HG03565 (cell line): ENCODE data around the gene THEM5.

ENCODE experiments used
- ATAC-seq: cut with Tn5 transposase; IDR thresholded peaks from one replicate; pipeline ENCODE4 v1.9.1; 2021; ENCODE audit warnings: mild to moderate bottlenecking, moderate library complexity; ENCODE audit not compliant: unreplicated experiment

The THEM5 gene

GRCh38 chr1:151840421-151840820, 13.1 kb downstream of the THEM5 start:
- no peak for ATAC-seq

GRCh38 chr1:151839457-151840403, 13.8 kb downstream of the THEM5 start, which contains the start of gene C2CD4D:
C2CD4D (minus strand) TSS chr1:151839820; CDS start chr1:151838989, 831 bp downstream.
- no peak for ATAC-seq

DNA sequence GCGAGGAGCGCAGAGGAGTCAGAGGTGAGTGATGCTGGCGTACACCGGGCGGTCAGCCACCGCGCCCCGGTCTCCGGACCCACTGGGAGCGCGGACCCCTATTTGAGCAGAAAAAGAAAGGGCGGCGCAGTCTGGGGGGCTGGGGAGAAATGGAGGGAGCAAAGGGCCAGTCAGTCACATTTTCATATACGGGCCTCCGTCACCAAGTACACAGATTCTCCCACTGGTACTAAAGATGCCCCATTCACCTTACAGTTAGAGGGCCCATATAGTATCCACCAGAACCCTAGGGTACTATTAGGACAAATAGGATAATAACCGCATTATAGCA, 14.5 kb downstream of the THEM5 start:
- no peak for ATAC-seq

DNA sequence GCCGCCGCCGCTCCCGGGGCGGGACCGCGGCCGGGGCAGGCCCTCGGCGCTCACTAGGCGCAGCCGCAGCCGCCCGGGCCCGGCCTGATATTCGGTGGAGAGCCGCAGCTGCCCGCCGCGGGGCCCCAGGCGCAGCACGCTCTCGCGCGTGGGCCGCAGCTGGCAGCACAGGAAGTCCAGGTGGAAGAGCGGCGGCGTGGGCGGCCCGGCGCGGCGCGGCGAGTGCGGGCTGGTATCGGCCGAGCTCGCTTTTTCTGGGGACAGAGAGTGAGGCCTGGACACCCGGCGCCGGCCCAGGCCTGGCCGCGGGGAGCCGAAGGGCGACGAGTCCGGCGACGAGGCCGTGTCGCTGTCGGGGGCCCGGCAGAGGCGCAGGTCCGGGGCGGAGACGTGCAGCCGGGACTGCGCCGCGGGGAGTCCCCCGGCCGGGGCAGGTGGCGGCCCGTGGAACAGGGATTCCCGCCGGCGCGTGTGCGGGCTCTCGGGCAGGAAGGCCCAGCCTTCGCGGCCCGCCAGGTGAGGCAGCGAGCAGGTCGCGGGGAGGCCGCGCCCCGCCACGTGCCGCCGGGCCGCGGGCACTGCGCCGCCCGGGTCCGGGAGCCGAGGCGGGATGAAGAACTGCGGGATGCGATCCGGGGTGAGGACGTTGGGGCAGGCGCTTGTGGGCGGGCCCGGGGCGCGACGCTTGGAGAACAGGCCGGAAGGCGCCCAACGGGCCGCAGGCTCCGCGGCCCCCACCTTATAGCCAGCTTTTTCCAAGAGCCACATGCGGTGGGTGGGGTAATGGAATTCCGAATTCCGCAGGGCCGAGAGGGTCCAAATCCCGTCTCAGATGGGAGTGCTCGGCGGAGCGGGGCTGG, 15.1 kb downstream of the THEM5 start:
- ATAC-seq = no peak

DNA sequence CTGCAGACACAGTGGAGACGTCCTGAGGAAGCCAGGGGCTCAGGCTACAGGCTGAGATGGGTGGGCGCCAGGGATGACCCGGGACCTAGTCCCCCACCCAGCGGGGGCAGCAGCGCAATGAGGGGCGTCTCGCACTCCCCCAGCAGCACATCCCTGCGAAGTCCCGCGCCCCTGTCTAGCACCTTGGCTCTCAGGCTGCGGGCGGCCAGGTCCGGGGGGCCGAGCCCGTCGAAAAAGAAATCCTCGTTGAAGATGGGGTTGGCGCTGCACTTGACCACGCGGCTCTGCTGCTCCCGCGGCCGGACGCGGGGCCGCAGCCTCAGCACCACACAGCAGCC, 15.7 kb downstream of the THEM5 start:
- ATAC-seq = no peak

DNA sequence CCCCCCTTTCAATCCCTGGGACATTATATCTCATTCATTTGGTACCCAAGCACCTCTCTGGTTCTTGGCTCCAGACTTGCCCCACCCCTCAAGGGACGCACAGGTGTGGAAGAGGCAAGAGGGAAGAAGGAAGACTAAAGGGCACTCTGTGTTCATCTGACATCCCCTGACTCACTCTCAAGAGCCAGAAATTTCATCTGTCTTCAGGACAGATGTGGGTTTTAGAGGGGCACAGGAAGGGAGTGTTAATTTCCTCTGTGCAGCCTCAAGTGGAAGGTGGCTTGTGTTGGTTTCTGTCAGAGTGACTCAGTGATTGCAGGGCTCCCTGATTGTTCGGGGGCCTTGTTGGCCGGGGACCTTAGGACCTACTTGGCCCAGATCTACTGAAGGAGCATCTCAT, 16.3 kb downstream of the THEM5 start:
- no peak for ATAC-seq

GRCh38 chr1:151835596-151835995, 17.9 kb downstream of the THEM5 start:
- no peak for ATAC-seq

GRCh38 chr1:151834239-151834638, 19.3 kb downstream of the THEM5 start:
- no peak for ATAC-seq

DNA sequence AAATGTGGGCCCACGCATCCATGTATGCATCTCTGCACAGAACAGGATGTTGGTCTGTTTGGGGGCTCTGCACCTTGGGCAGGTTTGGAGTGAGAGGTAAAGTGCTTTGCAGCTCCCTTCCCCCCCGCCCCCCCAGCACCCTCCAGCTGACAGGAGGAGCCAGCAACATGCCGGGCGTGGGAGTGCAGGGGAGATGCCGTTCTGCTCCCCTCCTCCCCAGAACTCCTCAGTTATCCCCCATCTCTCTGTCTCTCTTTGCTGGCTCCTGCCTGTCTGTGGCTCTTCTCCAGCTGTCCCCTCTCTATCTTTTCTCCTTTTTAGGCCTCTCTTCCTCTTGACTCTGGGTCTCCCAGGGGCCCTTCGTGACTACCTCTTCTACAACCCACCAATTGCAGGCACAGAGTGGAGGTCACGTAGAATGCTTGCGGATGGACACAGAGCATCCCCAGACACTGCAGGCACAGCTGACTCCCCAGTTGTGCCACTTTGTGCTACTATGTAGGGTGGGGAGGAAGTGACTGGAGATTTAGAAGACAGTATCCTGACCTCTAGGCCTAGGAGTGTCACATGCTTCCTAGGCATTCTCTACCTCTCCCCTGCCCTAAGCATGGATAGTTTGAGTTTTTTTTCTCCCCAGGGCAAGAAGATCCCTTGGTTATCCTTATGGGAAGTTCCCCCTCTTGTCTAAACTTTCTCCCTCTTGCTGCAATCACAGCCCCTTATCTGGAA, 20.2 kb downstream of the THEM5 start:
- ATAC-seq = no peak

GRCh38 chr1:151832318-151832980, 21.1 kb downstream of the THEM5 start:
- no peak for ATAC-seq

- ATAC-seq = no peak
Measured at GRCh38 chr1:151831605-151832004, 21.9 kb downstream of the THEM5 start, which contains the start of gene RORC. RORC (minus strand) TSS chr1:151831802; CDS start chr1:151831764, 38 bp downstream.

DNA sequence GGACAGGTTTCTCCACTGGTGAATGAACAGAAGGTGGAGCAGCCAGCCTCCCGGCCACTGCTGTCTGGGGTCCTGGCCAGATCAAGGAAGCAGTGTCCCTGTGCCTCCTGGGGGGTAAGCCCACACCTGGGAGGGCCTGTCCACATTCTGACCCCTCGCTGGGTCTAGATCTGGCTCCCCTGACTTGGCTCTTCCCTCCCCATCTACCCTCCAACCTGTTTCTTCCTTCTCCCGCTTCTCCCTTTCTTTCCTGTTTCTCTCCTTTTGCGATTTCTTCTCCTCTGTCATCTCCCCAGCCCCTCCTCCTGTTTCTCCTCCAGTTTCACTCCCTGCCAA, 22.3 kb downstream of the THEM5 start:
- ATAC-seq = no peak

- ATAC-seq = no peak
Measured at GRCh38 chr1:151830055-151830454, 23.5 kb downstream of the THEM5 start.

- ATAC-seq = no peak
Measured at GRCh38 chr1:151829352-151830046, 24.0 kb downstream of the THEM5 start.

DNA sequence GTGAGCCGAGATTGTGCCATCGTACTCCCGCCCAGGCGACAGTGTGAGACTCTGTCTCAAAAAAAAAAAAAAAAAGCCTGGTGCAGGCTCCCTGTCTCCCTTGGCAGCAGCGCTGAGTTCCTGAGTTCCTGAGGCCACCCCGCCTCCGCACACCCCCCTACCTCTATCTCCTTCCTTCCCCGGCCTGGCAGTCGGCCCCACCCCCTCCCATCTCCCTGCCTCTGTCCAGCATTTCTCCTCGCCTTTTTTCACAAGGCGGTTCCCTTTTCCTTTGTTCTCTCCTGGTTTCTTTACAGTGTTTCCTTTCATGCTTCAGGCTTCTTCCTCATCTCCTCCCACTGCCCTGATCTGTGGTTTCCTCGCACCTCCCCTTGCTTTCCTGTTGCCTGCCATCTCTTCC, 24.6 kb downstream of the THEM5 start:
- no peak for ATAC-seq

GRCh38 chr1:151827853-151828252, 25.7 kb downstream of the THEM5 start:
- ATAC-seq = no peak

DNA sequence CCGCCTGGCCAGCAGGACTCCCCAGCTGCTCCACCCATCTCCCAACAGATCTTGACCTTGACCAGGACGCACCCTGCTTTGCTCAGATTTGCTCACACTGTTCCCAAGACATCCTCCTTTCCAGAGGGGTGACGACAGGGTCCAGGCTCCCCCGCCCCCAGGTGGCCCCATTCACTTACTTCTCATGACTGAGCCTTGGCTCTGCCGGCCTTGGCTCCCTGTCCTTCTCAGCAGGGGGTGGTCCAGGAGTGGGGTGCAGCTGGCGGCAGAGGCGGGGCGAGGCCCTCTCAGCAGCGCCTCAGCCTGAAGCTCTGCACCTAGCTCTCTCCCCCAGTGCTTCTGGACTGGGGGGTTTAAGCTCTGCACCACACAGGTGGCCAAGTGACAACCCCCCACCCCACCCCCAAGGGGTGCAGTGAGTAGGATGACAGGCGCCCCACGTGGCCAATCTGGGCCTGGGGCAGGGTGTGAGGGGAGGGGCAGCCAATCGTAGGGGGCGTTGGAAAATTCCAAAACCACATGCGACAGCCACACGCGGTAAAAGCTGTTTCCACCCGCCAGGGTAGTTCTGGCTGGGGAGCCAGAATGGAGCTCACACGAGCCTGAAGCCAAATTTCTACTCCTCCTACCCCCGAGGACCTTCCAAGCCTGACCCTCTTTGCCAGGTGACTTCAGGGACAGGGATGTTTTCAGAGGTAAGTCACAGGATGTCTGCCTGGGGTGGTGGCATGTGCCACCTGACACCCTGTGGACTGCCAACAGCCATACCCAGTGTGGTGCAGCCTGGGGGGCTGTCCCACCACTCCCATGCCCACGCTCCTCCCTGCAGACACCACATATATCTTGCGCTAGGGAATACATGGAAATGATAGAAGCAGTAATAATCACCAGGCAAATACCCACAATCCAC, 27.5 kb downstream of the THEM5 start:
- ATAC-seq = no peak

GRCh38 chr1:151825204-151825603, 28.3 kb downstream of the THEM5 start:
- no peak for ATAC-seq

- ATAC-seq = no peak
Measured at GRCh38 chr1:151823175-151823574, 30.3 kb downstream of the THEM5 start.
